G401 (cell line): ENCODE results near the gene TBC1D22A. TPM values are rescaled to one million over a fixed set of nuclear protein-coding genes. Genes with fewer than 3 reads are reported as not detected.

Experiments
- DNase-seq: peaks from one replicate; pipeline ENCODE4 v3.0.0-alpha.2; 2015; ENCODE audit warnings: low spot score
- in situ Hi-C: cut with HindIII; loops from 2 replicates; pipeline ENCODE4 v1.10.0; 2016; ENCODE audit warnings: low sequenced_read_pairs, mixed read lengths
- total RNA-seq: library from RNA; depleted of rRNA; stranded (reverse); fragments of >200 nt; shearing (Covaris generic); gene quantifications from 2 replicates; pipeline ENCODE4 v1.2.3, GENCODE V29; 2014

Gene TBC1D22A
- total RNA-seq, 1 experiment from 2014 or later: 11.1 TPM

GRCh38 chr22:46931414-46931813 lies 169.0 kb downstream of the TBC1D22A start:
- DNase-seq: no peak
- in situ Hi-C loops: no loop called here

GRCh38 chr22:46931881-46932280 lies 169.4 kb downstream of the TBC1D22A start:
- in situ Hi-C loops: no loop called here
- no peak for DNase-seq

GRCh38 chr22:46933040-46933930 lies 170.8 kb downstream of the TBC1D22A start:
- no peak for DNase-seq
- in situ Hi-C loops: no loop called here

GRCh38 chr22:46934172-46934745 lies 171.8 kb downstream of the TBC1D22A start:
- in situ Hi-C loops: no loop called here
- DNase-seq: no peak

GRCh38 chr22:46934746-46935491 lies 172.5 kb downstream of the TBC1D22A start:
- no peak for DNase-seq
- in situ Hi-C loops: no loop called here

GRCh38 chr22:46935506-46936377 lies 173.3 kb downstream of the TBC1D22A start:
- in situ Hi-C loops: no loop called here
- DNase-seq: no peak

GRCh38 chr22:46936378-46936903 lies 174.0 kb downstream of the TBC1D22A start:
- in situ Hi-C loops: no loop called here
- DNase-seq: no peak

- in situ Hi-C loops: no loop called here
These were observed 174.7 kb downstream of the TBC1D22A start for GRCh38 chr22:46937185-46937584.

GRCh38 chr22:46937939-46938338 lies 175.5 kb downstream of the TBC1D22A start:
- no peak for DNase-seq
- in situ Hi-C loops: no loop called here

More at GRCh38 chr22:46937185-46937584, 174.7 kb downstream of the TBC1D22A start:
- no peak for DNase-seq

GRCh38 chr22:46941968-46942798 lies 179.7 kb downstream of the TBC1D22A start:
- DNase-seq: peak; percentile 2
- in situ Hi-C loops: no loop called here

- in situ Hi-C loops: no loop called here
- DNase-seq: peak; percentile 70
These were observed 180.6 kb downstream of the TBC1D22A start for GRCh38 chr22:46942799-46943785.

- DNase-seq: no peak
- in situ Hi-C loops: no loop called here
These were observed 183.0 kb downstream of the TBC1D22A start for GRCh38 chr22:46945481-46945880.

- in situ Hi-C loops: no loop called here
- DNase-seq: no peak
These were observed 184.0 kb downstream of the TBC1D22A start for GRCh38 chr22:46946383-46946962.

GRCh38 chr22:46947516-46948257 lies 185.2 kb downstream of the TBC1D22A start:
- no peak for DNase-seq
- in situ Hi-C loops: no loop called here

GRCh38 chr22:46948411-46949144 lies 186.1 kb downstream of the TBC1D22A start:
- in situ Hi-C loops: no loop called here
- DNase-seq: no peak
